HepG2 (cell line): ENCODE results near the gene POGLUT3. TPM values are rescaled to one million over a fixed set of nuclear protein-coding genes. Genes with fewer than 3 reads are reported as not detected.

Experiments used
- ATF1 ChIP-seq: IDR thresholded peaks from 2 replicates; pipeline ENCODE4 v1.6.1; 2016; ENCODE audit warnings: mild to moderate bottlenecking, control low read depth
- DMTF1 ChIP-seq: sonication (generic); formaldehyde crosslinking; IDR thresholded peaks from 2 replicates; pipeline ENCODE4 v1.4.0; 2020; ENCODE audit warnings: mild to moderate bottlenecking, missing genetic modification reagents
- FOSL2 ChIP-seq: sonication (generic); formaldehyde crosslinking; IDR thresholded peaks from 2 replicates; pipeline ENCODE4 v1.4.0; 2020; ENCODE audit warnings: missing genetic modification reagents
- HNRNPH1 ChIP-seq: fragments of 200-400 bp; formaldehyde crosslinking; optimal IDR thresholded peaks from 2 replicates; pipeline ENCODE3; 2017; ENCODE audit warnings: mild to moderate bottlenecking, low read depth, low read length
- KLF12 ChIP-seq: sonication (generic); formaldehyde crosslinking; IDR thresholded peaks from 2 replicates; pipeline ENCODE4 v1.4.0; 2020; ENCODE audit warnings: missing genetic modification reagents, borderline replicate concordance
- MAX ChIP-seq: IDR thresholded peaks from 2 replicates; pipeline ENCODE4 v1.6.1; 2012; ENCODE audit warnings: inconsistent platforms
- PCBP2 ChIP-seq: fragments of 200-400 bp; formaldehyde crosslinking; optimal IDR thresholded peaks from 2 replicates; pipeline ENCODE3; 2018; ENCODE audit warnings: low read length, low read depth; ENCODE audit not compliant: poor library complexity, severe bottlenecking
- SIN3A ChIP-seq: IDR thresholded peaks from 2 replicates; pipeline ENCODE4 v1.6.1; 2011; ENCODE audit warnings: low read depth, mild to moderate bottlenecking, control low read depth, low read length, borderline replicate concordance
- SOX6 ChIP-seq, 2 experiments: fragments of 450-650 bp in 1 of 2; sonication (generic) in 1 of 2; formaldehyde crosslinking in 1 of 2; IDR thresholded peaks; 2 replicates each; pipeline versions ENCODE4 v1.4.0 to v1.6.1; 2017 to 2020; ENCODE audit warnings: antibody characterized with exemption in 1 of 2, mild to moderate bottlenecking in 1 of 2, missing genetic modification reagents in 1 of 2
- SRSF1 ChIP-seq: fragments of 200-400 bp; formaldehyde crosslinking; optimal IDR thresholded peaks from 2 replicates; pipeline ENCODE3; 2017; ENCODE audit warnings: mild to moderate bottlenecking, low read depth, low read length, moderate library complexity
- TSC22D2 ChIP-seq: sonication (generic); formaldehyde crosslinking; IDR thresholded peaks from 2 replicates; pipeline ENCODE4 v1.5.1; 2020; ENCODE audit warnings: missing genetic modification reagents, mild to moderate bottlenecking, borderline replicate concordance
- ZBTB44 ChIP-seq: sonication (generic); formaldehyde crosslinking; IDR thresholded peaks from 2 replicates; pipeline ENCODE4 v1.4.0; 2020; ENCODE audit warnings: missing genetic modification reagents
- ZBTB7B ChIP-seq: sonication (generic); formaldehyde crosslinking; IDR thresholded peaks from 2 replicates; pipeline ENCODE4 v1.4.0; 2020; ENCODE audit warnings: missing genetic modification reagents
- ZMAT3 ChIP-seq: sonication (generic); formaldehyde crosslinking; conservative IDR thresholded peaks from 2 replicates; pipeline ENCODE4 v1.7.0; 2021; ENCODE audit warnings: missing genetic modification reagents
- ZNF256 ChIP-seq: sonication (generic); formaldehyde crosslinking; conservative IDR thresholded peaks from 2 replicates; pipeline ENCODE4 v1.4.0; 2020; ENCODE audit warnings: missing genetic modification reagents
- ZNF512 ChIP-seq: sonication (generic); formaldehyde crosslinking; IDR thresholded peaks from 2 replicates; pipeline ENCODE4 v1.4.0; 2020; ENCODE audit warnings: mild to moderate bottlenecking, missing genetic modification reagents
- ZNF550 ChIP-seq: sonication (generic); formaldehyde crosslinking; IDR thresholded peaks from 2 replicates; pipeline ENCODE4 v1.4.0; 2020; ENCODE audit warnings: mild to moderate bottlenecking, missing genetic modification reagents, borderline replicate concordance
- ZNF574 ChIP-seq: sonication (generic); formaldehyde crosslinking; IDR thresholded peaks from 2 replicates; pipeline ENCODE4 v1.4.0; 2020; ENCODE audit warnings: missing genetic modification reagents
- ZNF660 ChIP-seq: sonication (generic); formaldehyde crosslinking; IDR thresholded peaks from 2 replicates; pipeline ENCODE4 v1.5.1; 2020; ENCODE audit warnings: mild to moderate bottlenecking, low read depth, missing genetic modification reagents, borderline replicate concordance
- ZNF674 ChIP-seq: sonication (generic); formaldehyde crosslinking; IDR thresholded peaks from 2 replicates; pipeline ENCODE4 v1.5.0; 2020; ENCODE audit warnings: low read depth, mild to moderate bottlenecking, missing genetic modification reagents
- ZNF775 ChIP-seq: sonication (generic); formaldehyde crosslinking; IDR thresholded peaks from 2 replicates; pipeline ENCODE4 v1.4.0; 2020; ENCODE audit warnings: missing genetic modification reagents, mild to moderate bottlenecking, moderate library complexity, borderline replicate concordance
- polyA plus RNA-seq, 8 experiments: library from polyadenylated mRNA; depleted of rRNA in 3 of 8; stranded (reverse) in 7 of 8; unstranded in 1 of 8; fragments of >200 nt; fragmentation: Illumina TruSeq in 4 of 8; extraction: Trizol in 4 of 8; gene quantifications; 2 replicates each; pipeline versions ENCODE4 v1.2.1 to v1.2.3, GENCODE V29; 2011 to 2016; ENCODE audit warnings: low read depth in 4 of 8, missing spikeins in 1 of 8, mixed read lengths in 1 of 8; ENCODE audit not compliant: insufficient read depth in 1 of 8
- total RNA-seq, 5 experiments: library from RNA; depleted of rRNA; stranded (reverse); fragments of >200 nt; fragmentation: Illumina TruSeq; extraction: Trizol; gene quantifications; 2 replicates each; pipeline ENCODE4 v1.2.3, GENCODE V29; 2016; ENCODE audit warnings: low read depth in 1 of 5

The POGLUT3 gene
- total and polyA plus RNA-seq, 2 of the 13 experiments (the other 11 are each of a cell fraction or from before 2014, with no cell fraction given): 14.3 to 22.0 TPM

- no peak for TF ChIP-seq ZNF775 (CRISPR knock-in tag)
- TF ChIP-seq ATF1 (CRISPR knock-in tag): peak; percentile 43; the same call in 1 of the 2 replicates
- TF ChIP-seq HNRNPH1: no peak
- no peak for TF ChIP-seq ZNF550 (CRISPR knock-in tag)
- no peak for TF ChIP-seq DMTF1
- no peak for TF ChIP-seq KLF12
- no peak; the same call in 1 of the 2 replicates for TF ChIP-seq SIN3A
- peak; percentile 100 for TF ChIP-seq FOSL2 (CRISPR knock-in tag)
- TF ChIP-seq ZNF574 (CRISPR knock-in tag): no peak; the same call in 1 of the 2 replicates
- no peak for TF ChIP-seq ZMAT3 (CRISPR knock-in tag)
- peak; percentile 47 for TF ChIP-seq MAX
- TF ChIP-seq ZNF674 (CRISPR knock-in tag): no peak
- no peak for TF ChIP-seq SOX6 (IDR thresholded peaks at IDR 0.05)
- no peak for TF ChIP-seq SOX6 (CRISPR knock-in tag; IDR thresholded peaks at IDR 0.05)
- no peak for TF ChIP-seq PCBP2
- no peak for TF ChIP-seq SRSF1
- TF ChIP-seq ZNF256 (CRISPR knock-in tag): no peak
- TF ChIP-seq ZNF660 (CRISPR knock-in tag): no peak
- TF ChIP-seq ZBTB44 (CRISPR knock-in tag): no peak
- no peak for TF ChIP-seq TSC22D2 (CRISPR knock-in tag)
- no peak for TF ChIP-seq ZNF512 (CRISPR knock-in tag)
- no peak for TF ChIP-seq ZBTB7B (CRISPR knock-in tag)
These were observed 703 bp downstream of the POGLUT3 start (continued) for GRCh38 chr11:108497317-108498045.
